ENCODE results near the gene WDR26.
A peak's percentile ranks its signal among the peaks of the same experiment; 100 is the strongest.

Gene WDR26

DNA sequence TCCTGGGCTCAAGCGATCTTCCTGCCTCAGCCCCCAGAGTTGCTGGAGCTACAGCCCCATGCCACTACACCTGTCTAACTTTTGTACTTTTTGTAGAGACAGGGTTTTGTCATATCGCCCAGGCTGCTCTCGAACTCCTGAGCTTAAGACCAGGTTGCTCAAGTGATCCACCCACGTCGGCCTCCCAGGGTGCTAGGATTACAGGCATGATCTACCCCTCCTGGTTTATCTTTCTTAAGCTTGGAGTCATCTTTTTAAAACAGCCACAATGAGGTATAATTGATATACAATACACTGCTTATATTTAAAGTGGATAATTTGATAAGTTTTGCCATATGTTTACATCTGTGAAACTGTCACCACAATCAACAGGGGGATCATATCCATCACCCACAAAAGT is 25.4 kb upstream of the WDR26 start:
- Histone ChIP-seq H3K36me3 (replicated peaks in 1 of 2; ENCODE audit: control insufficient read depth in 2 of 2, insufficient read depth in 2 of 2, low read length in 2 of 2) (no peaks in the 10 kb centered on the region), H2AK5ac (ENCODE audit: low read depth, low read length) (no peak overlapping the region), H3K9me3 (replicated peaks in 1 of 2; ENCODE audit: control insufficient read depth in 2 of 2, insufficient read depth in 1 of 2, low read depth in 1 of 2, low read length in 2 of 2) (no peaks in the 10 kb centered on the region), H3K23ac (ENCODE audit: low read depth, low read length, poor library complexity) (no peak overlapping the region), H2BK5ac (ENCODE audit: low read length) (no peak overlapping the region), H3K27ac (replicated peaks; ENCODE audit: low read length) (no peak overlapping the region), H2BK15ac (ENCODE audit: low read length) (no peak overlapping the region), H2BK120ac (ENCODE audit: low read depth, low read length) (no peak overlapping the region), H2AFZ (ENCODE audit: low read length) (no peak overlapping the region), H3K14ac (ENCODE audit: low read length) (no peak overlapping the region), H3K4me1 (ENCODE audit: control insufficient read depth in 2 of 2, insufficient read depth in 1 of 2, low read depth in 1 of 2, low read length in 2 of 2) (peaks cover 9 to 22% of the 10 kb centered on the region in 2 donors), H3K18ac (ENCODE audit: low read length) (no peak overlapping the region), H3K4me3 (ENCODE audit: low read length in 2 of 2) (no peak overlapping the region), H4K8ac (ENCODE audit: low read depth, low read length) (no peak overlapping the region), H3K79me1 (ENCODE audit: low read depth, low read length) (no peaks in the 10 kb centered on the region), H3K4me2 (ENCODE audit: insufficient read depth, low read length, poor library complexity, severe bottlenecking) (no peak overlapping the region), H3K9ac (ENCODE audit: low read depth, low read length, poor library complexity) (peak overlapping the region; percentile 30), H3K4ac (ENCODE audit: low read length) (no peak overlapping the region), H2BK12ac (ENCODE audit: low read length) (no peak overlapping the region), H4K91ac (ENCODE audit: low read depth, low read length, poor library complexity) (no peak overlapping the region), H3K27me3 (ENCODE audit: control insufficient read depth in 3 of 3, insufficient read depth in 3 of 3, low read depth in 1 of 3, low read length in 3 of 3) (no peaks in the 10 kb centered on the region)
- no peak for DNase-seq (ENCODE audit: low spot score)
- no CpG with 5 or more reads among the region's 5 CpGs for WGBS, 2 donors (ENCODE audit: extremely low coverage in 2 of 2, insufficient read length in 2 of 2, insufficient replicate concordance in 1 of 2)

DNA sequence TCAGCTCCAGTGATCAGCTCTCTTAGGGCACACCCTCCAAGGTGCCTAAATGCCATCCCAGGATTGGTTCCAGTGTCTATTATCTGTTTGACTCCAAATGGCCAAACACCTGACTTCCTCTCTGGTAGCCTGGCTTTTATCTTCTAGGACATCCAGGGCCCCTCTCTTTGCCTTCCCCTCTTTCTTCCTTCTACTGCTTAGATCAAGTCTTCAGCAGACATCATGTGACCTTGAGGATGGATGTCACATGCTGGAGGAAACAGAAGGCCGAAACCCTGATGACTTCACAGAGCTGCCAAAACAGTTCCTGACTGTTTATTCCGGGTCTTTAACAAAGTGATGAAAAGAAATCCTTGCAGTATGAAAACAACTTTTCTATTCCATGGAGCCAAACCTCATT is 24.4 kb upstream of the WDR26 start:
- no peak overlapping the region for H2AK5ac ChIP-seq (ENCODE audit: low read depth, low read length)
- no peaks in the 10 kb centered on the region for H3K27me3 ChIP-seq (ENCODE audit: control insufficient read depth in 3 of 3, insufficient read depth in 3 of 3, low read depth in 1 of 3, low read length in 3 of 3)
- no peak overlapping the region for H3K23ac ChIP-seq (ENCODE audit: low read depth, low read length, poor library complexity)
- H3K4me1 ChIP-seq (ENCODE audit: control insufficient read depth in 2 of 2, insufficient read depth in 1 of 2, low read depth in 1 of 2, low read length in 2 of 2), result peaks cover 9 to 22% of the 10 kb centered on the region in 2 donors
- no peaks in the 10 kb centered on the region for H3K36me3 ChIP-seq (replicated peaks in 1 of 2; ENCODE audit: control insufficient read depth in 2 of 2, insufficient read depth in 2 of 2, low read length in 2 of 2)
- H2BK12ac ChIP-seq (ENCODE audit: low read length), result no peak overlapping the region
- H3K14ac ChIP-seq (ENCODE audit: low read length), result no peak overlapping the region
- no peak overlapping the region for H3K4me3 ChIP-seq (ENCODE audit: low read length in 2 of 2)
- no peak overlapping the region for H2AFZ ChIP-seq (ENCODE audit: low read length)
- no peaks in the 10 kb centered on the region for H3K79me1 ChIP-seq (ENCODE audit: low read depth, low read length)
- no peak overlapping the region for H4K91ac ChIP-seq (ENCODE audit: low read depth, low read length, poor library complexity)
- no peak overlapping the region for H3K9ac ChIP-seq (ENCODE audit: low read depth, low read length, poor library complexity)
- H3K9me3 ChIP-seq (replicated peaks in 1 of 2; ENCODE audit: control insufficient read depth in 2 of 2, insufficient read depth in 1 of 2, low read depth in 1 of 2, low read length in 2 of 2), result no peaks in the 10 kb centered on the region
- H3K4ac ChIP-seq (ENCODE audit: low read length), result no peak overlapping the region
- WGBS, 2 donors (ENCODE audit: extremely low coverage in 2 of 2, insufficient read length in 2 of 2, insufficient replicate concordance in 1 of 2), result no CpG with 5 or more reads among the region's 2 CpGs
- H2BK15ac ChIP-seq (ENCODE audit: low read length), result no peak overlapping the region
- H3K4me2 ChIP-seq (ENCODE audit: insufficient read depth, low read length, poor library complexity, severe bottlenecking), result no peak overlapping the region
- no peak overlapping the region for H3K18ac ChIP-seq (ENCODE audit: low read length)
- H2BK120ac ChIP-seq (ENCODE audit: low read depth, low read length), result no peak overlapping the region
- H4K8ac ChIP-seq (ENCODE audit: low read depth, low read length), result no peak overlapping the region
- DNase-seq (ENCODE audit: low spot score), result no peak
- no peak overlapping the region for H2BK5ac ChIP-seq (ENCODE audit: low read length)
- H3K27ac ChIP-seq (replicated peaks; ENCODE audit: low read length), result no peak overlapping the region

DNA sequence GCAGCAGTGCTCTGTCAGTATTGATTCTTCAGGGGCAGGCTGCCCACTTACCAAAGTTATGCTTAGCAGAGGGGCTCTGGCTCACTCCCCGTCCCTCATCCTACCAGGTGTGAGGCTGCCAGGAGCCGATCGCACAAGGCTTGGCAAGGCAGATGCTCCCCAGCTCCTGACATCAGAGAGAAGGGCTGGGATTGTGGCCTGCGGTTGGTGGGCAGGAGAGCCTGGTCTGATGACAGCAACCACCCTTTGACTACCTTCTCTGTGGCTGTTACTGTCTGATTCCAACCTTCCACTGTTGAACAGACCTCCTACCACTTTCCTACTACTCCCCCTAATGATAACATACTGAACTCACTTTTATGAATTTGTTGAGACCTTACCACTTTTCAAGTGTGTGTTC is 23.7 kb upstream of the WDR26 start:
- WGBS, 2 donors (ENCODE audit: extremely low coverage in 2 of 2, insufficient read length in 2 of 2, insufficient replicate concordance in 1 of 2), result no CpG with 5 or more reads among the region's 4 CpGs
- H4K8ac ChIP-seq (ENCODE audit: low read depth, low read length), result no peak overlapping the region
- H3K9me3 ChIP-seq (replicated peaks in 1 of 2; ENCODE audit: control insufficient read depth in 2 of 2, insufficient read depth in 1 of 2, low read depth in 1 of 2, low read length in 2 of 2), result no peaks in the 10 kb centered on the region
- no peak overlapping the region for H4K91ac ChIP-seq (ENCODE audit: low read depth, low read length, poor library complexity)
- peaks cover 9 to 22% of the 10 kb centered on the region in 2 donors for H3K4me1 ChIP-seq (ENCODE audit: control insufficient read depth in 2 of 2, insufficient read depth in 1 of 2, low read depth in 1 of 2, low read length in 2 of 2)
- no peak overlapping the region for H3K18ac ChIP-seq (ENCODE audit: low read length)
- H2AFZ ChIP-seq (ENCODE audit: low read length), result no peak overlapping the region
- no peak overlapping the region for H2AK5ac ChIP-seq (ENCODE audit: low read depth, low read length)
- H2BK120ac ChIP-seq (ENCODE audit: low read depth, low read length), result no peak overlapping the region
- H2BK5ac ChIP-seq (ENCODE audit: low read length), result no peak overlapping the region
- peak overlapping the region; percentile 38 for H3K9ac ChIP-seq (ENCODE audit: low read depth, low read length, poor library complexity)
- H3K4me2 ChIP-seq (ENCODE audit: insufficient read depth, low read length, poor library complexity, severe bottlenecking), result no peak overlapping the region
- H3K4ac ChIP-seq (ENCODE audit: low read length), result no peak overlapping the region
- H3K27ac ChIP-seq (replicated peaks; ENCODE audit: low read length), result no peak overlapping the region
- H3K79me1 ChIP-seq (ENCODE audit: low read depth, low read length), result no peaks in the 10 kb centered on the region
- no peaks in the 10 kb centered on the region for H3K27me3 ChIP-seq (ENCODE audit: control insufficient read depth in 3 of 3, insufficient read depth in 3 of 3, low read depth in 1 of 3, low read length in 3 of 3)
- no peak overlapping the region for H3K14ac ChIP-seq (ENCODE audit: low read length)
- DNase-seq (ENCODE audit: low spot score), result no peak
- no peak overlapping the region for H2BK12ac ChIP-seq (ENCODE audit: low read length)
- no peak overlapping the region for H2BK15ac ChIP-seq (ENCODE audit: low read length)
- H3K4me3 ChIP-seq (ENCODE audit: low read length in 2 of 2), result no peak overlapping the region
- H3K23ac ChIP-seq (ENCODE audit: low read depth, low read length, poor library complexity), result no peak overlapping the region
- H3K36me3 ChIP-seq (replicated peaks in 1 of 2; ENCODE audit: control insufficient read depth in 2 of 2, insufficient read depth in 2 of 2, low read length in 2 of 2), result no peaks in the 10 kb centered on the region

DNA sequence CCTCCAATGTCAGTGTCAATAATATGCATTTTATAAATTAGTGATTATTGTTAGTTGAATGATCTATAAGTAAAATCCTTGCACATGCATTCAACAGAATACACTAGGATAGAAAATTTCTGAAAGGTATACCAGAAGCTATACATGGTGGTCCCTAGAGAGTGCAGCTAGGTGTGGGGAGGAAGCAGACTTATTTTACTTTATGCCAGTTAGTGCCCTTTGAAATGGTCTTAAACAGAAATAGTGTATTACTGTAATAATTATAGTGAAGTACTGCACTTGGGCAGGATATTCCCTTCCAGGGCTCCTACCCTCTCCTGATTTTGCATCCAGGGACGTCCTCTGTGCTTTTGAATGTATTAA is 23.2 kb upstream of the WDR26 start:
- peaks cover 9 to 22% of the 10 kb centered on the region in 2 donors for H3K4me1 ChIP-seq (ENCODE audit: control insufficient read depth in 2 of 2, insufficient read depth in 1 of 2, low read depth in 1 of 2, low read length in 2 of 2)
- H2BK120ac ChIP-seq (ENCODE audit: low read depth, low read length), result no peak overlapping the region
- H3K36me3 ChIP-seq (replicated peaks in 1 of 2; ENCODE audit: control insufficient read depth in 2 of 2, insufficient read depth in 2 of 2, low read length in 2 of 2), result no peaks in the 10 kb centered on the region
- no peak overlapping the region for H2AK5ac ChIP-seq (ENCODE audit: low read depth, low read length)
- no peak overlapping the region for H2BK5ac ChIP-seq (ENCODE audit: low read length)
- H3K79me1 ChIP-seq (ENCODE audit: low read depth, low read length), result no peaks in the 10 kb centered on the region
- H3K27me3 ChIP-seq (ENCODE audit: control insufficient read depth in 3 of 3, insufficient read depth in 3 of 3, low read depth in 1 of 3, low read length in 3 of 3), result no peaks in the 10 kb centered on the region
- no peak overlapping the region for H2BK12ac ChIP-seq (ENCODE audit: low read length)
- H3K27ac ChIP-seq (replicated peaks; ENCODE audit: low read length), result no peak overlapping the region
- H3K4me3 ChIP-seq (ENCODE audit: low read length in 2 of 2), result no peak overlapping the region
- no peak overlapping the region for H3K18ac ChIP-seq (ENCODE audit: low read length)
- no peak overlapping the region for H3K14ac ChIP-seq (ENCODE audit: low read length)
- H3K9ac ChIP-seq (ENCODE audit: low read depth, low read length, poor library complexity), result no peak overlapping the region
- no peak overlapping the region for H3K4ac ChIP-seq (ENCODE audit: low read length)
- H3K9me3 ChIP-seq (replicated peaks in 1 of 2; ENCODE audit: control insufficient read depth in 2 of 2, insufficient read depth in 1 of 2, low read depth in 1 of 2, low read length in 2 of 2), result no peaks in the 10 kb centered on the region
- DNase-seq (ENCODE audit: low spot score), result no peak
- no CpG with 5 or more reads among the region's 1 CpG for WGBS, 2 donors (ENCODE audit: extremely low coverage in 2 of 2, insufficient read length in 2 of 2, insufficient replicate concordance in 1 of 2)
- no peak overlapping the region for H3K4me2 ChIP-seq (ENCODE audit: insufficient read depth, low read length, poor library complexity, severe bottlenecking)
- no peak overlapping the region for H2BK15ac ChIP-seq (ENCODE audit: low read length)
- peak overlapping the region; percentile 3 for H2AFZ ChIP-seq (ENCODE audit: low read length)
- H4K8ac ChIP-seq (ENCODE audit: low read depth, low read length), result no peak overlapping the region
- no peak overlapping the region for H4K91ac ChIP-seq (ENCODE audit: low read depth, low read length, poor library complexity)
- H3K23ac ChIP-seq (ENCODE audit: low read depth, low read length, poor library complexity), result no peak overlapping the region

Data from neuronal stem cell (in vitro differentiated cells).